Measurements from ENCODE around the gene BCAS3. TPM values are rescaled to one million over a fixed set of nuclear protein-coding genes. Genes with fewer than 3 reads are reported as not detected.

The BCAS3 gene
- total and polyA plus RNA-seq, 4 donors, result 5.8 to 24.6 (median 10.1) TPM

GRCh38 chr17:61254904-61255303 is 577.3 kb downstream of the BCAS3 start:
- Histone ChIP-seq H3K9me3 (ENCODE audit: control insufficient read depth in 4 of 4, low read length in 3 of 4) (no peaks in the 10 kb centered on the region), H3K36me3 (ENCODE audit: control insufficient read depth in 4 of 4, insufficient read depth in 3 of 4, low read depth in 1 of 4, low read length in 3 of 4) (no peaks in the 10 kb centered on the region), H3K27me3 (ENCODE audit: control insufficient read depth in 4 of 4, insufficient read depth in 4 of 4, low read length in 3 of 4) (no peaks in the 10 kb centered on the region), H3K4me3 (ENCODE audit: low read depth in 1 of 3, low read length in 3 of 3) (no peak overlapping the region), H3K9ac (ENCODE audit: low read depth in 1 of 2, low read length in 2 of 2) (no peak overlapping the region), H3K27ac (ENCODE audit: low read depth in 1 of 2, low read length in 2 of 2) (no peak overlapping the region), H3K4me1 (ENCODE audit: control insufficient read depth in 4 of 4, insufficient read depth in 4 of 4, low read length in 3 of 4) (peaks cover 0 to 2% (median 0%) of the 10 kb centered on the region in 4 donors)
- no peak for DNase-seq (ENCODE audit: low spot score)
- WGBS, result 84% methylated on average over 1 of the region's 1 CpG
- TF ChIP-seq TAF1 (conservative IDR thresholded peaks at IDR 0.05) (no peak), JUND (IDR thresholded peaks at IDR 0.05) (no peak), CTCF (IDR thresholded peaks at IDR 0.05; ENCODE audit: low read depth, low read length, missing input control) (no peak), GABPA (IDR thresholded peaks at IDR 0.05 in 1 of 2, conservative IDR thresholded peaks at IDR 0.05 in 1 of 2) (no peak), MAX (IDR thresholded peaks at IDR 0.05) (no peak), HNF4G (IDR thresholded peaks at IDR 0.05) (no peak), FOXA1 (IDR thresholded peaks at IDR 0.05) (no peak), EGR1 (IDR thresholded peaks at IDR 0.05; ENCODE audit: low read depth in 2 of 2) (no peak), YY1 (IDR thresholded peaks at IDR 0.05) (no peak), ZBTB33 (IDR thresholded peaks at IDR 0.05) (no peak), RAD21 (IDR thresholded peaks at IDR 0.05) (no peak), FOXA2 (IDR thresholded peaks at IDR 0.05) (no peak), ATF3 (IDR thresholded peaks at IDR 0.05) (no peak), REST (IDR thresholded peaks at IDR 0.05) (no peak), NR2F2 (IDR thresholded peaks at IDR 0.05) (no peak), SP1 (IDR thresholded peaks at IDR 0.05) (no peak), RXRA (IDR thresholded peaks at IDR 0.05) (no peak)

- Histone ChIP-seq H3K36me3 (ENCODE audit: control insufficient read depth in 4 of 4, insufficient read depth in 3 of 4, low read depth in 1 of 4, low read length in 3 of 4) (no peaks in the 10 kb centered on the region), H3K27me3 (ENCODE audit: control insufficient read depth in 4 of 4, insufficient read depth in 4 of 4, low read length in 3 of 4) (no peaks in the 10 kb centered on the region), H3K4me1 (ENCODE audit: control insufficient read depth in 4 of 4, insufficient read depth in 4 of 4, low read length in 3 of 4) (peaks cover 0 to 2% (median 0%) of the 10 kb centered on the region in 4 donors), H3K4me3 (ENCODE audit: low read depth in 1 of 3, low read length in 3 of 3) (no peak overlapping the region), H3K9ac (ENCODE audit: low read depth in 1 of 2, low read length in 2 of 2) (no peak overlapping the region), H3K9me3 (ENCODE audit: control insufficient read depth in 4 of 4, low read length in 3 of 4) (no peaks in the 10 kb centered on the region), H3K27ac (ENCODE audit: low read depth in 1 of 2, low read length in 2 of 2) (no peak overlapping the region)
- TF ChIP-seq RAD21 (IDR thresholded peaks at IDR 0.05) (no peak), MAX (IDR thresholded peaks at IDR 0.05) (no peak), GABPA (IDR thresholded peaks at IDR 0.05 in 1 of 2, conservative IDR thresholded peaks at IDR 0.05 in 1 of 2) (no peak), FOXA1 (IDR thresholded peaks at IDR 0.05) (no peak), TAF1 (conservative IDR thresholded peaks at IDR 0.05) (no peak), ATF3 (IDR thresholded peaks at IDR 0.05) (no peak)
- 94% methylated on average over 3 of the region's 3 CpGs for WGBS
- DNase-seq (ENCODE audit: low spot score), result no peak
These were observed 578.0 kb downstream of the BCAS3 start for GRCh38 chr17:61255647-61256046.
